AG10803 (cell line): ENCODE measurements around the gene NDUFS6.
A peak's percentile ranks its signal among the peaks of the same experiment; 100 is the strongest.

Experiments used
- DNase-seq: peaks from one replicate; pipeline ENCODE4 v3.0.0; 2010; ENCODE audit warnings: low read depth
- H3K4me3 ChIP-seq: 2 replicates; pipeline ENCODE4 v1.5.1; 2011; ENCODE audit warnings: mild to moderate bottlenecking, low read length, control low read depth
- CTCF ChIP-seq: conservative IDR thresholded peaks from 2 replicates; pipeline ENCODE4 v1.5.1; 2011; ENCODE audit warnings: mild to moderate bottlenecking, low read length, control low read depth, inconsistent platforms

The NDUFS6 gene

GRCh38 chr5:1762121-1762882 is 38.9 kb upstream of the NDUFS6 start:
- DNase-seq: no peak
- no peak for TF ChIP-seq CTCF
- H3K4me3 ChIP-seq: no peak overlapping the region

GRCh38 chr5:1762883-1763547 is 38.2 kb upstream of the NDUFS6 start:
- no peak for TF ChIP-seq CTCF
- no peak for DNase-seq
- no peak overlapping the region for H3K4me3 ChIP-seq

DNA sequence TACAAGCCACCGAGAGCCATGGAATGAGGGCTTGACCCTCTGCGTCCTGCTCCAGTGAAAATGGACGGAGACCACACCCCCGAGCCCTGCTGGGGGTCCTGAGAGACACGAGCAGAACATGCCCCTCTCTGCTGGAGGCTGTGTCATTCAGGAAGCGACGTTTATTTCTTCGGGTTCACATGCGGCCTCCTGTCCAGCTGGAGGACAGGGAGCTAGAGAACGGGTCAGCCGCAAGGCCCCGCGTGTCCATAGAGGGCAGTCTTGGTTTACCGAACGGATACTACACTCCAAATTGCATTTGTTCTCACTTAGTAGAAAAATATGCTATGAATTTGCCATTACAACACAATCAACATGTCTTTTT is 37.7 kb upstream of the NDUFS6 start:
- peak; percentile 95 for TF ChIP-seq CTCF
- DNase-seq: peak; percentile 78
- H3K4me3 ChIP-seq: peak overlapping the region; percentile 43

GRCh38 chr5:1763960-1764605 is 37.1 kb upstream of the NDUFS6 start:
- TF ChIP-seq CTCF: no peak
- no peak for DNase-seq
- H3K4me3 ChIP-seq: peak overlapping the region; percentile 43

- DNase-seq: no peak
- H3K4me3 ChIP-seq: no peak overlapping the region
- no peak for TF ChIP-seq CTCF
Measured at GRCh38 chr5:1764606-1764960, 36.6 kb upstream of the NDUFS6 start.

- DNase-seq: no peak
- no peak for TF ChIP-seq CTCF
- no peak overlapping the region for H3K4me3 ChIP-seq
Measured at GRCh38 chr5:1765141-1765879, 35.9 kb upstream of the NDUFS6 start.
